K562 (cell line): Measurements from ENCODE around the gene NCOA4. TPM values are rescaled to one million over a fixed set of nuclear protein-coding genes. Genes with fewer than 3 reads are reported as not detected.

Experiments
- CEBPB ChIP-seq: fragments of 450-650 bp; IDR thresholded peaks from 2 replicates; pipeline ENCODE4 v1.6.1; 2016; ENCODE audit warnings: missing genetic modification characterization, missing compliant biosample characterization
- DPF2 ChIP-seq: fragments of 450-650 bp; IDR thresholded peaks from 2 replicates; pipeline ENCODE4 v1.6.1; 2016
- FOXJ3 ChIP-seq: sonication (generic); formaldehyde crosslinking; IDR thresholded peaks from 2 replicates; pipeline ENCODE4 v1.4.0; 2020; ENCODE audit warnings: mild to moderate bottlenecking, missing genetic modification reagents
- GTF2A2 ChIP-seq: IDR thresholded peaks from 2 replicates; pipeline ENCODE4 v1.6.1; 2016; ENCODE audit warnings: mild to moderate bottlenecking, missing genetic modification characterization, missing compliant biosample characterization
- MEF2D ChIP-seq: conservative IDR thresholded peaks from 2 replicates; pipeline ENCODE4 v1.6.1; 2016; ENCODE audit warnings: low read depth, missing genetic modification characterization, missing compliant biosample characterization
- NR4A1 ChIP-seq, 2 experiments: fragments of 250-450 bp in 1 of 2; fragments of 450-650 bp in 1 of 2; sonication (Bioruptor Pico) in 1 of 2; IDR thresholded peaks; 2 replicates each; pipeline versions ENCODE4 v1.4.0 to v1.6.1; 2016 to 2020; ENCODE audit warnings: mild to moderate bottlenecking in 2 of 2, missing compliant biosample characterization in 1 of 2, missing genetic modification characterization in 1 of 2, moderate library complexity in 1 of 2
- NUFIP1 ChIP-seq: fragments of 450-650 bp; IDR thresholded peaks from 2 replicates; pipeline ENCODE4 v1.6.1; 2018; ENCODE audit not compliant: partially characterized antibody
- POLR2AphosphoS5 ChIP-seq: IDR thresholded peaks from 2 replicates; pipeline ENCODE4 v1.6.1; 2011; ENCODE audit warnings: mild to moderate bottlenecking, low read depth, low read length, moderate library complexity; ENCODE audit not compliant: control insufficient read depth, insufficient read depth
- RBM22 ChIP-seq: fragments of 200-400 bp; formaldehyde crosslinking; IDR thresholded peaks from 2 replicates; pipeline ENCODE4 v1.6.1; 2018; ENCODE audit warnings: low read length, low read depth; ENCODE audit not compliant: poor library complexity, severe bottlenecking
- RFX1 ChIP-seq: fragments of 450-650 bp; IDR thresholded peaks from 2 replicates; pipeline ENCODE4 v1.6.1; 2016; ENCODE audit warnings: mild to moderate bottlenecking, moderate library complexity
- RNF2 ChIP-seq: sonication (generic); IDR thresholded peaks from 2 replicates; pipeline ENCODE4 v1.6.1; 2016
- TEAD4 ChIP-seq, 2 experiments: sonication (generic) in 1 of 2; formaldehyde crosslinking in 1 of 2; IDR thresholded peaks; 2 replicates each; pipeline versions ENCODE4 v1.6.1 to v1.8.0; 2012 to 2022; ENCODE audit warnings: borderline replicate concordance in 1 of 2, inconsistent platforms in 1 of 2, low read length in 1 of 2, mild to moderate bottlenecking in 1 of 2, missing genetic modification reagents in 1 of 2
- TRIM24 ChIP-seq, 2 experiments: fragments of 450-650 bp; IDR thresholded peaks; 2 replicates each; pipeline ENCODE4 v1.6.1; 2016
- ZFP36 ChIP-seq: fragments of 150-350 bp; IDR thresholded peaks from 2 replicates; pipeline ENCODE4 v1.6.1; 2018; ENCODE audit warnings: low read length, low read depth; ENCODE audit not compliant: partially characterized antibody
- ZNF217 ChIP-seq: sonication (generic); formaldehyde crosslinking; IDR thresholded peaks from 2 replicates; pipeline ENCODE4 v1.8.0; 2022; ENCODE audit warnings: mild to moderate bottlenecking, missing genetic modification reagents
- ZNF24 ChIP-seq: fragments of 450-650 bp; IDR thresholded peaks from 2 replicates; pipeline ENCODE4 v1.6.1; 2016
- ZNF551 ChIP-seq: fragments of 250-450 bp; sonication (Bioruptor Pico); IDR thresholded peaks from 2 replicates; pipeline ENCODE4 v1.5.0; 2021; ENCODE audit warnings: mild to moderate bottlenecking, moderate library complexity
- polyA plus RNA-seq, 8 experiments: library from polyadenylated mRNA; depleted of rRNA in 4 of 8; stranded (reverse) in 5 of 8; unstranded in 3 of 8; fragments of >200 nt; fragmentation: Nextera tagmentation in 2 of 8; fragmentation: Illumina TruSeq in 1 of 8; extraction: Ambion mirVana in 2 of 8; extraction: Trizol in 1 of 8; gene quantifications; 2 replicates each; pipeline versions ENCODE4 v1.2.1 to v1.2.3, GENCODE V29; 2011 to 2014; ENCODE audit warnings: inconsistent platforms in 1 of 8, missing spikeins in 1 of 8
- total RNA-seq, 7 experiments: library from RNA; depleted of rRNA in 6 of 7; stranded (reverse); fragments of >200 nt in 6 of 7; fragmentation: Illumina TruSeq in 2 of 7; extraction: Trizol in 2 of 7; gene quantifications; 2 replicates each; pipeline versions ENCODE4 v1.2.1 to v1.2.3, GENCODE V29; 2011 to 2021; ENCODE audit warnings: low replicate concordance in 1 of 7
- TF ChIP-seq, protein P1 (sequence below): fragments of 450-650 bp; formaldehyde crosslinking; IDR thresholded peaks from 2 replicates; pipeline ENCODE4 v1.4.0; 2020; ENCODE audit warnings: mild to moderate bottlenecking, moderate library complexity
- TF ChIP-seq, protein P2 (sequence below): fragments of 250-450 bp; sonication (Bioruptor Pico); IDR thresholded peaks from 2 replicates; pipeline ENCODE4 v1.5.0; 2020; ENCODE audit warnings: mild to moderate bottlenecking
- TF ChIP-seq, protein P3 (sequence below): sonication (generic); formaldehyde crosslinking; IDR thresholded peaks from 2 replicates; pipeline ENCODE4 v1.8.1; 2022; ENCODE audit warnings: missing genetic modification reagents
- TF ChIP-seq, protein P4 (sequence below): fragments of 250-450 bp; sonication (Bioruptor Pico); IDR thresholded peaks from 2 replicates; pipeline ENCODE4 v1.8.0; 2021; ENCODE audit warnings: mild to moderate bottlenecking, moderate library complexity
- TF ChIP-seq, protein P5 (sequence below), 2 experiments: fragments of 450-650 bp in 1 of 2; sonication (generic) in 1 of 2; formaldehyde crosslinking; conservative IDR thresholded peaks; 2 replicates each; pipeline versions ENCODE4 v1.4.0 to v1.8.1; 2020 to 2022; ENCODE audit warnings: mild to moderate bottlenecking in 1 of 2, missing genetic modification reagents in 1 of 2

Gene NCOA4
- total and polyA plus RNA-seq, 9 of the 15 experiments (the other 6 are each of a cell fraction or from before 2014, with no cell fraction given) = 89.8 to 283 (median 181) TPM

DNA sequence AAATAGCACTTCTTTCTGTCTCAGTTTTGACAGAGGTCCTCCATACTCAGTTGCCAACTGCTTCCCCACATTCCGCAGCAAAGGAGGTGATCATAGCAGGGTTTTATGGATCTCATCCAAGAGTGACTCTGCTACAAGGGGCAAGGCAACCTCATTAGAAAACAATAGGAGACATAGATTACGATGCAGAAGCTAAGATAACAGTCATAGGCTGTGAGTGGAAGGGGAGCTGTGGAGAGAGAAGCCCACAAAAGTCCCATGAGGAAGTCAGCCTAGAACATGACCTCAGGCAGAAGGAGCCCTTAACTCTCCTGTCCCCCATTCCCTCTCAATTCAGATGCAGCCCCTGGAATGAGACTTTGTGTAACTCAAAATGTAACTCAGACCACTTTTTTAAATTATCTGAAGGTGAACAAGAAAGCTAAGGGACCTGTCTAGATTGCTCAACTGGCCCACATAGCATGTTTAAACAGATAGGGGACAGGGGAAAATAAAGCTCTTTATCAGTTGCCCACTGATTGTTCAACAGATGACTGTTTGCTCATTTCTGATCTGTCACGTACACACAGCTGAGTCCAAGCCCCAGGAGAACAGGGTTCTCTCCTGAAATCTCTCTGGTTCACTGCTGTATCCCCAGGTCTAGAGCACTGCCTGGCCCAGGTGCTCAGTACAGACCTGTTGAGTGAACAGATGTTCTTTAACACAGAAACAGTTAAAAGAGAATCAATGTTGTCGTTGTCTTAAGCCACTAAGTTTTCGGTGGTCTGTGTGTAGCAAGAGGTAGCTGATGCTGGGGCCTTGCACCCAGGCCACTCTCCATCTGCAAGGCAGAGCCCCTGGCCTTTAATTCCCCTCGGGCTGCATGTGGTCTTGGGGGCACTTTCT, 1.5 kb upstream of the NCOA4 start (continued):
- no peak for TF ChIP-seq NUFIP1
- TF ChIP-seq POLR2AphosphoS5 = peak; percentile 41; the same call in 1 of the 2 replicates
- no peak for TF ChIP-seq ZNF24
- no peak for TF ChIP-seq RFX1
- TF ChIP-seq NR4A1 (CRISPR knock-in tag; IDR thresholded peaks at IDR 0.05) = no peak
- TF ChIP-seq NR4A1 (tag; IDR thresholded peaks at IDR 0.05) = no peak
- TF ChIP-seq, protein P1, sequence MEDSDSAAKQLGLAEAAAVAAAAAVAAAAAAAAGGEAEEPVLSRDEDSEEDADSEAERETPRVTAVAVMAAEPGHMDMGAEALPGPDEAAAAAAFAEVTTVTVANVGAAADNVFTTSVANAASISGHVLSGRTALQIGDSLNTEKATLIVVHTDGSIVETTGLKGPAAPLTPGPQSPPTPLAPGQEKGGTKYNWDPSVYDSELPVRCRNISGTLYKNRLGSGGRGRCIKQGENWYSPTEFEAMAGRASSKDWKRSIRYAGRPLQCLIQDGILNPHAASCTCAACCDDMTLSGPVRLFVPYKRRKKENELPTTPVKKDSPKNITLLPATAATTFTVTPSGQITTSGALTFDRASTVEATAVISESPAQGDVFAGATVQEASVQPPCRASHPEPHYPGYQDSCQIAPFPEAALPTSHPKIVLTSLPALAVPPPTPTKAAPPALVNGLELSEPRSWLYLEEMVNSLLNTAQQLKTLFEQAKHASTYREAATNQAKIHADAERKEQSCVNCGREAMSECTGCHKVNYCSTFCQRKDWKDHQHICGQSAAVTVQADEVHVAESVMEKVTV (CRISPR knock-in tag) = no peak
- peak; percentile 69 for TF ChIP-seq DPF2
- TF ChIP-seq, protein P2, sequence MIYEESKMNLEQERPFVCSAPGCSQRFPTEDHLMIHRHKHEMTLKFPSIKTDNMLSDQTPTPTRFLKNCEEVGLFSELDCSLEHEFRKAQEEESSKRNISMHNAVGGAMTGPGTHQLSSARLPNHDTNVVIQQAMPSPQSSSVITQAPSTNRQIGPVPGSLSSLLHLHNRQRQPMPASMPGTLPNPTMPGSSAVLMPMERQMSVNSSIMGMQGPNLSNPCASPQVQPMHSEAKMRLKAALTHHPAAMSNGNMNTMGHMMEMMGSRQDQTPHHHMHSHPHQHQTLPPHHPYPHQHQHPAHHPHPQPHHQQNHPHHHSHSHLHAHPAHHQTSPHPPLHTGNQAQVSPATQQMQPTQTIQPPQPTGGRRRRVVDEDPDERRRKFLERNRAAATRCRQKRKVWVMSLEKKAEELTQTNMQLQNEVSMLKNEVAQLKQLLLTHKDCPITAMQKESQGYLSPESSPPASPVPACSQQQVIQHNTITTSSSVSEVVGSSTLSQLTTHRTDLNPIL (CRISPR knock-in tag) = no peak
- TF ChIP-seq ZNF217 (CRISPR knock-in tag) = no peak
- TF ChIP-seq, protein P3, sequence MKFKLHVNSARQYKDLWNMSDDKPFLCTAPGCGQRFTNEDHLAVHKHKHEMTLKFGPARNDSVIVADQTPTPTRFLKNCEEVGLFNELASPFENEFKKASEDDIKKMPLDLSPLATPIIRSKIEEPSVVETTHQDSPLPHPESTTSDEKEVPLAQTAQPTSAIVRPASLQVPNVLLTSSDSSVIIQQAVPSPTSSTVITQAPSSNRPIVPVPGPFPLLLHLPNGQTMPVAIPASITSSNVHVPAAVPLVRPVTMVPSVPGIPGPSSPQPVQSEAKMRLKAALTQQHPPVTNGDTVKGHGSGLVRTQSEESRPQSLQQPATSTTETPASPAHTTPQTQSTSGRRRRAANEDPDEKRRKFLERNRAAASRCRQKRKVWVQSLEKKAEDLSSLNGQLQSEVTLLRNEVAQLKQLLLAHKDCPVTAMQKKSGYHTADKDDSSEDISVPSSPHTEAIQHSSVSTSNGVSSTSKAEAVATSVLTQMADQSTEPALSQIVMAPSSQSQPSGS (CRISPR knock-in tag) = no peak
- no peak for TF ChIP-seq RBM22
- no peak for TF ChIP-seq FOXJ3
- TF ChIP-seq ZNF551 (CRISPR knock-in tag) = no peak
- peak; percentile 92 for TF ChIP-seq CEBPB (tag)
- peak in 1 of 2 experiments; percentile 55; a peak in 1 of 4 replicates for TF ChIP-seq TRIM24 (IDR thresholded peaks at IDR 0.05)
- TF ChIP-seq TEAD4 (IDR thresholded peaks at IDR 0.05; ENCODE audit: low read length) = peak; percentile 82
- no peak for TF ChIP-seq TEAD4 (CRISPR knock-in tag; IDR thresholded peaks at IDR 0.05; ENCODE audit: borderline replicate concordance)
- no peak for TF ChIP-seq MEF2D (tag)
- TF ChIP-seq RNF2 = no peak
- TF ChIP-seq GTF2A2 = no peak
- TF ChIP-seq, protein P4, sequence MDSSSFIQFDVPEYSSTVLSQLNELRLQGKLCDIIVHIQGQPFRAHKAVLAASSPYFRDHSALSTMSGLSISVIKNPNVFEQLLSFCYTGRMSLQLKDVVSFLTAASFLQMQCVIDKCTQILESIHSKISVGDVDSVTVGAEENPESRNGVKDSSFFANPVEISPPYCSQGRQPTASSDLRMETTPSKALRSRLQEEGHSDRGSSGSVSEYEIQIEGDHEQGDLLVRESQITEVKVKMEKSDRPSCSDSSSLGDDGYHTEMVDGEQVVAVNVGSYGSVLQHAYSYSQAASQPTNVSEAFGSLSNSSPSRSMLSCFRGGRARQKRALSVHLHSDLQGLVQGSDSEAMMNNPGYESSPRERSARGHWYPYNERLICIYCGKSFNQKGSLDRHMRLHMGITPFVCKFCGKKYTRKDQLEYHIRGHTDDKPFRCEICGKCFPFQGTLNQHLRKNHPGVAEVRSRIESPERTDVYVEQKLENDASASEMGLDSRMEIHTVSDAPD = no peak
- TF ChIP-seq, protein P5, sequence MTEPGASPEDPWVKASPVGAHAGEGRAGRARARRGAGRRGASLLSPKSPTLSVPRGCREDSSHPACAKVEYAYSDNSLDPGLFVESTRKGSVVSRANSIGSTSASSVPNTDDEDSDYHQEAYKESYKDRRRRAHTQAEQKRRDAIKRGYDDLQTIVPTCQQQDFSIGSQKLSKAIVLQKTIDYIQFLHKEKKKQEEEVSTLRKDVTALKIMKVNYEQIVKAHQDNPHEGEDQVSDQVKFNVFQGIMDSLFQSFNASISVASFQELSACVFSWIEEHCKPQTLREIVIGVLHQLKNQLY (CRISPR knock-in tag; conservative IDR thresholded peaks at IDR 0.05) = no peak
- no peak for TF ChIP-seq ZFP36
